HG03108 (cell line): ENCODE measurements around the gene AADAT.
"Not testable (repeated sequence)": the region's sequence is repeated elsewhere in the genome, so short reads cannot be mapped to it uniquely, and the experiment has no call there.

Experiments
- ATAC-seq: cut with Tn5 transposase; IDR thresholded peaks from one replicate; pipeline ENCODE4 v1.9.1; 2021; ENCODE audit warnings: moderate library complexity; ENCODE audit not compliant: unreplicated experiment

AADAT gene

DNA sequence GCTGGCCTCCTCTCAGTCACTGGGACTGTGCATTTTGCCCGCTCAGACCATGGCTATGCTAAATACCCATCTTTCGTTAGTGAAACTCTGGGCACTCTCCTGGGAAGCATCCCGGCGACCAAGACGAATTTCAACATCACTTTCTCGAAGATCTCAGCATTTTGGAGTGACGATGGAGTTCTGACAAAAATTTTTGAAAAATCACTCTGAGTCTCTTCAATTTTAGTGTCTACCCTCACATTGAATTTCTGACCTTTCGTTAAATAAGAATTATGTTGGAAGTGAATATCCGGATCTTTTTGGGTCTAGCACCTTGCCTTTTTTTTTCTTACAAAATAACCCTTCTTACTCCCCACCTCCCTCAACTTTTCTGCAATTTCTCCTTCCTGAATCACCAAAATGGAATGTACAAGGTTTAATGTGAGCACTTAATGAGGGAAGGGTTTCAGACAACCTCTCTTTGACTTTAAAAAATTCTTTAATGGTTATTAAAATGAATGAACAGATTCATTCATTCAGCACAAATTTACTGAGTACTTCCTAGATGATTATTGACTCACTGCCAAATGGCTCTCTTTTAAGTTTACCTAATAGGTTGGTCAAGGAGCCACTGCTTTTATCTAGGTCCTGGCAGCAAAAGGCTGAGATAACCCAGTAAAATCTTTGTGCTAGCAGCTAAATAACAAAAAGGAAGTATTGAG, 746 bp upstream of the AADAT start:
- no peak for ATAC-seq

DNA sequence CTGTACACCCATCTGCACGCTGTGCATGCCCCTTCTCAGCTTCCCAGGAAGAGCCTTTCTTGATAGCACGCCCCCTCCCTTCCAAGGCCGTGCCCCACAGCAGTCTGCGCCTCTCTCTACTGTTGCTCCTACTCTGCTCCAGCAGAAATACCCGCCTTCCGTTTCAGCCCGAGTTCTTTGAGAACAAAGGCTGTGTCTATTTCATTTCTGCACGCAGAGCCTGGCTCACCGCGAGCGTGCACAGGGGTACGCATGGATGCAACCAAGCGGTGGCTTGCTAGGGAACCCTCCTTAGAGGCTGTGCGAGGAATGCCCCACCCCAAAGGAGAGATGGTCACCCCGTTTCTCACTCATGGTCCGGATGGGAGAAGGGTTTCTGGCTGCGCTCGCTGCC, 485 bp downstream of the AADAT start:
- ATAC-seq = no peak

DNA sequence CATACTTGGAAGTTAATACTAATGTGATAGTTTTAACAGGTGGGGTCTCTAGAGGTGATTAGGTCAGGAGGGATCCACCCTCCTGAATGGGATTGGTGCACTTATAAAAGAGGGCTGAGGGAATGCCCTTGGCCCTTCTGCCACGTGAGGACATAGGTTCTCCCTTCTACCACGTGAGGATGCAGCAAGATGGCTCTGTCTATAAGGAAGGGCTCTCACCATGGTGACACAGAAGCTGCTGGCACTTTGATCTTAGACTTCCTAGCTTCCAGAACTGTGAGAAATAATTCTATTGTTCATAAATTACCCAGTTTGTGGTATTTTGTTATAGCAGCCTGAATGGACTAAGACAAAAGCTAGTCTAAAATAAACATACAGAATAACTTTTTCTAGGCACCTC, 1.0 kb downstream of the AADAT start:
- ATAC-seq = no peak

DNA sequence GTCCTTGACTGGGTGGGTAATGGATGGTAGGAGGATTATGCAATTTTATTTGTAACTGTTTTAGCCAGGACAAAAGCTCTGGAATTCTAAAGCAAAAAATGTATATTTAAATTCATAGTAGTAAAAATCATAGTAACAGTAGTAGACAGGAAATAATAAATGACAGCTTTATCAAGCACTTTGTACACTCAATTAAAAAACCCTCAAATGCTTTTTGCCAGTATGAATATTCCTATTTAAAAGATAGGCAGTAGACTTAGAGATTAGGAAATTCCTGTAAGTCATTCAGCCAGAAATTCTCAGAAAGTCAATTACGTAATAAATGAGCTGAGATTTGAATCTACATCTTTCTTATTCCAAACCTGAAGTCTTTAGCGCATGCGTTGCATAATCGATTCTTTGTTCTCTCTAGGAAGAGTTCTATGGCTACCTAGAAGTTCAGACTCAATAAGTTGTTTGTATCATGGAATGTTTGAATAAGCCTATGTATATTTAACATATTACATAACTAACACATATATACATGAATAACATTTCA, 2.5 kb downstream of the AADAT start:
- no peak for ATAC-seq

DNA sequence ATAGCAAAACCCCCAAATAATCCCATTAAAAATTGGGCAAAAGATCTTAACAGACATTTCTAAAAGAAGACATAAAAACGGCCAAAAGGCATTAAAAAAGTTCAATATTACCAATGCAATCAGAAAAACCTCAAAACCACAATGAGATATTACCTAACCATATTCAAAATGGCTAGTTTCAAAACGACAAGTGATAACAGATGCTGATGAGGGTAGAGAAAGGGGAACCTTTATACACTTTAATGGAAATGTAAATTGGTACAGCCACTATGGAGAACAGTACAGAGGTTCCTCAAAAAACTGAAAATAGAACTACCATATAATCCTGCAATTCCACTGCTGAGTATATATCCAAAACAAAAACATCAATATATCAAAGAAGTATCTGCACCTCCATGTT, 6.2 kb downstream of the AADAT start:
- no peak for ATAC-seq

DNA sequence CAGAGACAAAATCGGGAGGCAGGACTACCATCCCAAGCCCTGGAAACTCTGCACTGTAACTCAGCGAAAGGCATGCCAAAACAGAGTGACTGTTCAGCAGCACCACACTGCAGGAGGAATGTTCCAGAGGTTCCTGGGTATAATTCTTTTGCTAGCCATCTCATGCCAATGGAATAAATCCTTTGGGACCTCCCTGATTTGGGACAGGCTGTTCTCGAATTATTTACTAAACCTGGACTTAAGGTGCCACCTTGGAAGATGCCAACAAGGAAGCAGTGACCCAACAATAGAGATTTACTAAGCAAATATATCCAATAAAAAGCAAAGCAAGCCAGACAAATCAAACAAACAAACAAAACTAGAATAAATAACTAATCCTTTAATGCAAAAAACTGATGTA, 9.3 kb downstream of the AADAT start:
- no peak for ATAC-seq

DNA sequence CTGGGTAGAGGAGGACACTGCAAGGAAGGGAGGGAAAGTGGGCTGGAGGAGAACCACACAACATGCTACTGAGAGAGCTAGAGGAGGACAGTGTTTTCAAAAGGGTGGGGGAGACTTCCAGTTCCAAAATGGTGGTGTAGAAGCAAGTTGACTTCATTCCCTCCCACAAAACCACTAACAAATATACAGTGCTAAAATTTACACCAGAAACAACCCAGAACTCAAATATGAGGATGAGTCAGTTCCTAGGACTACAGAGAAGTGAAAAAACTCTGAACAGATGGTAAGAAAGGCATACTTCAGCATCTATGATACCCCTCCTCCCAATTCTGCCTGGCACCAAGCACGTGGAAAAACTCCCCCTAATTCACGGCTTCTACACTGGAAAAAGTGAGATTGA, 9.8 kb downstream of the AADAT start:
- ATAC-seq = no peak

DNA sequence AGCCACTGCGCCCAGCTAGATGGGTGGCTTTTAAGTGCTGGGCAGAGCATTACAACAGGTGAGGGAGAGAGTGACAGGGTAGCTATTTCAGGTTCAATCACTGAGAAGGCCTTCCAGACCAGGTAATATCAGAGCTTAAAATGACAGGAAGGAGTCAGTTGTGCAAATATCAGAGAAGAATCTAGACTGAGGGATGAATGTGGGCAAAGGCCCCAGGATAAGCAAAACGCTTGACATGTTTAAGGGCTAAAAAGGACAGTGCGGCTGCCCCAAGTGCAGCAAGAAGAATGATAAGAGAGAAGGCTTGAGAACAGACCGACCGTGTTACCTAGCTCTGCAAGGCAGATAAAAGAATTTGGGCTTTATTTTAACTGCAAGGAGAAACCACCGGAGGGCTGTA, 18.6 kb downstream of the AADAT start:
- no peak for ATAC-seq

DNA sequence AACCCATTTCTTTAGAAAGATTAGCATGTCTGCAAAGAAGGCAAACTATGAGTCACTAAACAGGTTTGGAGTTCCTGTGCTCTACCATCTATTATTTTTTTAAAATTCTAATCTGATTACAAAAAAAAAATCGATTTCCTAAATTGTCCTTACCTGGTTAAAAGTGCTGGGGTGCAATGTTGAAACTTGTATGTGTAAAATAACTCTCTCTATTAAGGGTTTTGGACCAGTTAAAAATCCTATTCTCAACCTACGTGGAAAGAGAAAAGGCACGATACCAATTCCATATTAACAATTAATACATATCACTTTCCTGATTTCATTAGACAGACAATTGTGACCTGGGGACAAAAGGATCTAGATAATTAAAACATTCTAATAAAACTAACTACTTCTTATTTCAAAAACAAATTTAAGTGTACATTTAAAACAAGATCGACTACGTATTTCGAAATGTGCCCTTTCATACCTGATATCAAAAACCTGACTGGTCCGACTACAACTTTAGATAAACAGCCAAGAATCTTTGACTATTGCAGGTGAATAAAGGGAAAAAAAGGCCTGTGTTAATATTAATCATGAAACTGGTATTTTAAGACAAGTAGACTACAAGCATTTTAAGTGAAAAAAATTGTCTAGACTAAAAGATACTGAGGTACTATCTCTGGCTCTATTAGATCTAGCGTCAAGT, 21.2 kb downstream of the AADAT start:
- no peak for ATAC-seq

DNA sequence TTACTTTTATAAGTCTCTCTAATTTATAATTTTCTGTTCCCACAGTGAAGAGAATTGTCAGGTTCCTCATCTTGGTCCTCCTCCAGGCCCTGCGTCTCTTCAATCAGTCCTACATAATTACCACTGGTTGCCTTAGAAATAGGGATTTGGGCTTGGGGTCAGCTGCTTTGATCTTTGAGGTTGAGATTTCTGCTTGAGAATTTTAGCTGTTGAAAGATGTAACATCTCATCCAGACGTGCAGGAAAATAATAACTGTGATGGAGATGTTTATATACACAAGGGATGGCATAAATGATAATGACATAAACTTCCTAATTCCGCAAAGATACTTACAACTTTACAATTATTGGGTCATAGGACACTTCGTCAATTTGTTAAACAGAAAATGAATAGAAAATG, 30.3 kb downstream of the AADAT start:
- no peak for ATAC-seq

DNA sequence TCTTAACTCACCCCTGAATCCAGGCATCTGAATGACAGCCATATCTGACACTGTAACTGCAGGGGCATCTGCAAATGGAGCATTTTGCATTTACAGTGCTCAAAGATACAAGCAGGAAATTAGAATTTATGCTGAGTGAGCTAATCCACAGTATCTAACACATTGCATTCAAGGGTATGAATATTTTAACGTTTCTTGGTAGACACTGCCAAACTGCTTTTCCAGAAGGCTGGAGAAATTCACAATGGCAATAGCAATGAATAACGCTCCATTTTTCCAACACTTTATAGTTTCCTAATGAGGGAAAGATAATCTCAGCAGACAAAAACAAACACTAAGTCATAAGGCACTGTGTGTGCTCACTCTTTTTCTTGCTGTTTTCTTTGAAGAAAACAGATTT, 30.9 kb downstream of the AADAT start:
- no peak for ATAC-seq

DNA sequence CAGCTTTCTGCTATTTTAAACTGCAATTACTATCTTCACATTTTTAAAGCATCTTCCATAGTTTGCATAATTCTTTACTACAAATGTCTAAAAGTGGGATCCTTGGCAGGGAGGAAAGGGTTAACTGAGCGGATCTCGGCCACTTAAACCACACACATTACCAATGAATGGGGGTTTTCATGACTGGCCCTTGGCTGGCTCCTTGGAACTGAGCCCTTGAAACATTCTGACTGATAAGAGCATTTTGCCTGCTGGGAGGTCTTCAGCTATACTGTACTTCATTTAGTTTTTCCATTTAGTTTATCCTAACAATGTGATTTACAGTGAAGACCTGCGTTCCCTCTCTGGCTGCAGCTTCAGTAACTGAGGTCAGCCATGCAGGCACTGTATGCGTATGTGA, 31.9 kb downstream of the AADAT start:
- ATAC-seq = no peak

DNA sequence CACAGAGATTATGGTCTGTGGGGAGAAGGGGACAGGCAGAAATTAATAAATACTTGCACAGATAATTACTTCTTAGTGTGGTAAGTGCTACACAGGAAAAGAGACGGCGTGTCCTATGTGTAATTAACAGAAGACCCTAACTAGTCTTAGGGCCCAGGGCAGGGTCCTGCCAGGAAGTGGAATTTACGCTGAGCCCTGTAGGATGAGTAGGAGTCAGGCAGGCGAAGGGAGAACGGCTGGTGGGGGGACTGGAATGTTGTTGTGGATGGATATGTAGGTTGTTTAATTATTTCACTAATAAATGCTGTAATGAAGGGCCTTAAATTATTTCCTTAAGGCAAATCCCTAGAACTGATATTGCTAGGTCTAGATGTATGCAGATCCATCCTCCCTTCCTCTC, 36.8 kb downstream of the AADAT start:
- no peak for ATAC-seq

DNA sequence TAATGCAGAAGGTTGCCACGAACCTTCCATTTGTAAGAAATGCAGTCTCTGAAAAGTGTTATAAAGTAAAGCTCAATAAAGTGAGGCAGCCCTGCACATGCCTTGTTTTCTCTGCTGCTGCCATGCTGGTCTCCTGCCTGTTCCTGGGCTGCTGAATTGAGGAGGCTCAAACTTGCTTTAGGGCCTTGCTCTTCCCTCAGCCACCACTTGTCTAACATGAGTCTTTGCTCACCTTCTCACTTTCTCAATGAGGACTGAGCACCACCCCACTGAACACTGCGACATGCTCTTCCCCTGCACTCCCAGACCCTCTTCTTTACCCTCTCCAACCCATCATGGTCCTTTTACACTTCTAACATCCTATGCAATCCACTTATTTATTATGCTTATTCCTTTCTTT, 38.4 kb downstream of the AADAT start:
- no peak for ATAC-seq

DNA sequence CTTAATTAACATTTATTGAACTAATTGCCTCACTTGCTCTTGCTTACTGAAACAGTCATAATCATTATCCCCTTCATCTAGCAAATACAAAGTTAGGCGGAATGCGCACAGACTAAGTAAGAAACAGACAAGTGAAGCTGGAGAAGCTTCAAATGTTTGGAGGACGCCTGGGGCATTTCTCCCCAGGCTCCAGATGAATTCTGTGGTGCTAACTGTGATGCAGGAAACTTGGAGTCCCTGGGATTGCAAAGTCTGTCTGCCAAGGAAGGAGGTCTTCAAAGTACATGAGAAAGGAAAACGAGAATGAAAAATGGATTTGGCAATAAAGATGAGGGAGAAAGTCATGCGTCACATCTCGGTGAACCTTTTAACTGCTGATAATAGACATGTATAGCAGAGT, 40.0 kb downstream of the AADAT start:
- no peak for ATAC-seq

DNA sequence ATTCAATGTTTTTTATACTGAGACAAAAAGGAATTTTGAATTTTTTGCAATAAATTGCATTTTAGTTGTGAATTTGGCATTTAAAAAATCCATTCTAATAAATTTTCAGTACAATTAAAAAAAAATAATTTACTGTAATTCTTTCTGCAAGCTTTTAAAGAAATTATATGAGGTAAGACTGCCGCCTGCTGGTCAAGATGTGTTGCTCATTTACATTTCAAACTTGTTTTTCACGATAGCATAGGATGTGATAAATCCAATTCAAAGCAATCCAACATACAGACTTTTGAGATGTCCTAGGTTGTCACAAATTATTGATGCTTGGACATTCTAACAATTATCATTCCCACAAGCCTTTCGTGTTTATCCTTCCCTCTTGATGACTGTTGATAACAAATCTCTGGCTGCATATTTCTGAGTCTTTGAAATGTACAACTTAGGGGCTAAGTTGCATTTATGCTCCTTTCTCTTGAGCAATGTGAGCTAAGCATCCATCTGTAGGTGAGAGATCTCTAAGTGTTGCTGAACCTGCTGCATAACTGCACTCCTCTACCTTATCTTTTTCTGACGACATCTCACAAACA, 41.9 kb downstream of the AADAT start:
- no peak for ATAC-seq

DNA sequence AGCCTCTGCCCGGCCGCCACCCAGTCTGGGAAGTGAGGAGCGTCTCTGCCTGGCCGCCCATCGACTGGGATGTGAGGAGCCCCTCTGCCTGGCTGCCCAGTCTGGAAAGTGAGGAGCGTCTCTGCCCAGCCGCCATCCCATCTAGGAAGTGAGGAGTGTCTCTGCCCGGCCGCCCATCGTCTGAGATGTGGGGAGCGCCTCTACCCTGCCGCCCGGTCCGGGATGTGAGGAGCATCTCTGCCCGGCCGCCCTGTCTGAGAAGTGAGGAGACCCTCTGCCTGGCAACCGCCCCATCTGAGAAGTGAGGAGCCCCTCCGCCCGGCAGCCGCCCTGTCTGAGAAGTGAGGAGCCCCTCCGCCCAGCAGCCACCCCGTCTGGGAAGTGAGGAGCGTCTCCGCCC, 43.6 kb downstream of the AADAT start:
- not testable (repeated sequence) for ATAC-seq

DNA sequence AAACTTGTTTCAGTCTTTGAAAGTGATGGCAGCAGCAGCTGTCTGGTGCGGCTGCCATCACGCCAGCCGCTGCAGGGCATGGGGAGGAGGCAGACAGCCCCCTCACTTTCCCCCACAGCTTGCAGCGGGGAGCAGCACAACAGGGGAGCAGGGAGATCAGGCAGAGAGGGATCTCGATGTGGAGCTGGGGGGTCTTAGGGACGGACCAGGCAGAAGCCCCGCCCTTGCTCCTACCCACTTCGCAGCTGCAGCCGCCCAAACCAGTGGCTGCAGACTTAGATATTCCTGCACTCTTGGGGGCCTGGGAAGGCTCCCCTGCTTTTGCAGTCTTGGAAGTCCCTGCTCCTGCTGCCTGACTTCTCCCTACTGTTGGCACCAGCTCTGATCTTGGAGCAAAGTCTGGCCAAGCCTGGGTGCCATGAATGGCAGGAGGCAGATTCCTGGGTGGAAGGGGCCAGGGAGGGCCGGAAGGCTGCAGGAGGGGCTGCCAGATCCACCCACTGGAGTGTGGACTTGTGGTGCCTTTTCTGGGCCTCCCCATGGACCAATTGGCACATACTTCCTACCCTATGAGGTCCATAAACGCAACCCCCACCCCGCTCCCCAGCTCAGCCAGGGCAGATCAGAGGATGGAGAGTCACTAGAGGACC, 49.6 kb downstream of the AADAT start:
- no peak for ATAC-seq

DNA sequence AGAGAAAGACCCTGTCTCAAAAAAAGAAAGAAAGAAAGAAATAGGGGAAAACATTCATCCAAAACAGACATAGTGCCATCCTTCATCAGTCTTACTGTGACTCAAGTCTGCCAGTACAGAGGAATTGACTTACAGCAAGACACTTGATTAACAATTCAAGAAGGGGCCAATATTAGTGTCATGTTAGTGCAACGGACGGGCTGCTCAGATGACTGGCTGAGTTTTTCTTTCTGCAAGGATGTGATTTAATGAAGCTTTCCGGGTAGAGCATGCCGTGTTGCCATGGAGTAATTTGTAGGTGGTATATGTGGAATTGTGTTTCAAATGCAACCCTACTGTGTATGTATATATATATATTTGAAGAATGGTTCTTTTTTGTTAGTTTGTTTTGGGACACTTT, 51.0 kb downstream of the AADAT start:
- no peak for ATAC-seq

DNA sequence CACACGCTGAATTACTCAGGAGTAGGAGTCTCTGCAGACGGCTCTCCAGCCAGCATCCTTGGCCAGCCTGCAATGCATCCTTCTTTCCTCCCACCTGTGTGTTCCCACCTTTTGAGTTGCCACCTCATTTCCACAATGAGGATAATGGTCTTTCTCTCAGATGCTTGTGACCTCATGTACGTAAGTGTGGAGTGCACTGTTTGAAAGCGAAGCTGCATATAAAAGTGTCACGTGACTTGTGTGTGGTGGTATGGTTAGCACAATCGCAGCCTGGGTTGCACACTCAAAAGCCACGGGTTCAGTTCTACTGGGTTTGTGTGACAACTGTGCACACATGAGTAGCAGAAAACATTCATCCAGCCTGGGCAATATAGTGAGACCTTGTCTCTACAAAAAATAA, 51.5 kb downstream of the AADAT start:
- ATAC-seq = no peak

DNA sequence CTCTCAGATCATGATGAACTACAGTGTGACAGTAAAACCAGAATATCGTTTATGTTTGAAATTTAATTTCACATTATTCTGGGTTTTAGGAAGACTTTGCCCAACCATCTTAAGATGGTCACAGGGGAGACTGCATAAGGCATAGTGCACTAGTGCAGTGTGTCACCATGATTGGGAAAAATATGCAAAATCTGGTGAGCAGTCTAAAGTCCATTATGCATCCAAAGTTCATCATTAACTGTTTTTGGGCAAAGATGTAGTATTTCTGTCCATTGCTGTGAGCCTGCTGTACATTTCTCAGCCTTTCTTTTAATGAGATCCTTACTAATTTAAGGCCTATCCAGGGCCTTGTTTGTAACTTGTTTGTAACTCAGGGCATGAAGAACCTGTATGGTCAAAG, 52.3 kb downstream of the AADAT start:
- no peak for ATAC-seq

DNA sequence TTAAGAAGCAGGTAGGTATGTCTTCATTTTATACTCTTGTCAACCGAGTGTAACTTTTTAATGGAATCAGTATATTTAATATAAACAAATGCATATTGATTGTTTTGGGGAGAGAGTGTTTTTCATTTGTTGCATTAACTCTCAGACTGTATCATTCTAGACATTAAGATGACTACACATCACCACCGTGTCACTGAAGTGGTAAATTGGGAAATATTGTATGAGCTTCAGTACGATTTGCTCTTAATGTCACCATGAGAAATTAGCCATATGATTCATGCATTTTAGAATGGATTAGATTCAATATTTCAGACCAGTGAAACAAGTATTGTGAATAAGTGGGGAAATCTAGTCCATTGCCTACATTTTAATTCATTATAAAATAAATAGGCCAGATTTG, 53.9 kb downstream of the AADAT start:
- no peak for ATAC-seq
